GM18868 (cell line): ENCODE results near the gene NTRK3.
"Not testable (repeated sequence)": the region's sequence is repeated elsewhere in the genome, so short reads cannot be mapped to it uniquely, and the experiment has no call there.

Experiments
- ATAC-seq: cut with Tn5 transposase; IDR thresholded peaks from one replicate; pipeline ENCODE4 v1.9.1; 2021; ENCODE audit warnings: mild to moderate bottlenecking, moderate library complexity; ENCODE audit not compliant: unreplicated experiment

The NTRK3 gene

DNA sequence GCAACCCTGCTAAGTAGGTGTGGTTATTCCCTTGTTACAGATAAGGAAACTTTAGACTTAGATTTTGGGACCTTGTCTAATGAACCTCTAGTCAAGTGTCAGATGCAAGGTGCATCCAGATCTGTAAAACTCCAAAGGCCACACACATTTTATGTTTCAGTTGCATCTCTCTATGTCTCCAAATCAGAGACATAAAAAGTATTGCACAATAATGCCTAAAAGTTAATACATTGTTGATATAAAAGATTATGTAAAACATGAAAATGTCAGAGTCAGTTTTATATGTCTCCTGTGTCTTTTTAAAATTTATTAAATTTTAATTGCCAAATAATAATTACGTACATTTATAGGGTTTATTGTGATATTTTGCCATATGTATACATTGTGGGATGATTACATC lies 408.5 kb downstream of the NTRK3 start:
- no peak for ATAC-seq

- ATAC-seq = no peak
These were observed 409.8 kb downstream of the NTRK3 start for GRCh38 chr15:87846746-87847145.

DNA sequence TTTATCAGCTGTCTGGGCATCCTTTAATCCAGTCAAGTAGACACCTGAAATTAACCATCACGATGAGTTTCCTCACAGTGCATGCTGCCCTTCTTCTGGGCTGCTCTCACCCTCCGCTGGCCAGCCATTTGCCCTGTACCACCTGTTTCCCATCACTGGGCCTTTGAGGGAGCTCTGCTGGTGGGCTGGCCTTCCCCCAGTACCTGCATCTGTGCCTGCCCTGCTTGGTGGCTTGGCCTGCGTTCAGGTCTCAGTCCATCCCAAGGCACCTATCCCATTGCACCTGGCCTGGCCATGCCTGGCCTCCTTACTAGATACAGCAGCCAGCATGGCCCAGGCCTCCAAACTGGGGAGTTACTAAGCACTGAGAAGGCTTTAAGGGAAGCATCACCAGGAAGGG lies 413.2 kb downstream of the NTRK3 start:
- ATAC-seq = no peak

GRCh38 chr15:87841426-87841998 lies 415.0 kb downstream of the NTRK3 start:
- no peak for ATAC-seq

DNA sequence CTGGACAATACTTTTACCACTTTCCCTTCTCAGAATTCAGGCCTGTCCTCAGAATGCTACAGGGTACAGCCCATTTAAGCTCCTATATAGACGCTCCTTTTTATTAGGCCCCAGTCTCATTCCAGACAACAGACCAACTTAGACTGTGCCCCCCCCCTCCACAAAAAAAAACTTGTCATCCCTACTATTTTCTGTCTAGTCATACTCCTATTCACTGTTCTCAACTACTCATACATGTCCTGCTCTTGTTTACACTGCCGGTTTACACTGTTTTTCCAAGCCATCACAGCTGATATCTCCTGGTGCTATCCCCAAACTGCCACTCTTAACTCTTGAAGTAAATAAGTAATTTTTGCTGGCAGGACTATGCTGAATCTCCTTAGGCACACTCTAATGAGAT lies 420.7 kb downstream of the NTRK3 start:
- ATAC-seq = not testable (repeated sequence)

GRCh38 chr15:87833333-87833732 lies 423.2 kb downstream of the NTRK3 start:
- not testable (repeated sequence) for ATAC-seq

DNA sequence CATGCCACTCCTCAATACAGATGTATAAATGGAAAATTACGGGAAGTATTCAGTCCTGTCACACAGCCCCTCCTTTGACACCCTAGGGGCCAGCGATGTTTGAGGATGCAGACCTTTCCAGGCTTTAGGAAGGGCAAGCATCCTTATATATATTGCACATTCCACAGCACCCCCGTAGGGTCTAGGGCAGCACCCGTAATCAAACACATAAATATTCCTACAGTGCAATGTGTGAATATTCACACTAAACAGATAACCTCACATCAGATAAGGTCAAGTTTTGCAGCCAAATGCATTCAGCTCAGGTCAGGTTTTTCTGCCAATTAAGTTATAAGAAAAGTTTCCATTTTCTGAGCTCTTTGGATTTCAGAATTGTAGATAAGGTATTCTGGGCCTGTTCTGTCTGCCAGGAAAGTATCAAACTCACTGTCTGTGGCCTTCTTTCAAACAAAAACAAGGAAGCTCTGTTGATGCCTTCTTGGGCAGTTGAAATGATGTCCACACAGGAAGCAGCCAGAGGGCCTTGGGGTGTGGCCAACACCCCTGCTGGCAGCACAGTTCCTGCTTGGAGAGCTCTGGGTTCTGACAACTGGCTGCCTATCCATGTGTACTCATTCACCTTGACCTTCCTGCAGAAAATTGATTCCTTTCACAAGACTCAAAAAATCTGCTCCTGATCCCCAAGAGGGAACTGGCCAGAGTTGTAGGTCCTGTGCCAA lies 427.0 kb downstream of the NTRK3 start:
- no peak for ATAC-seq

GRCh38 chr15:87828608-87829007 lies 427.9 kb downstream of the NTRK3 start:
- no peak for ATAC-seq

GRCh38 chr15:87827131-87827530 lies 429.4 kb downstream of the NTRK3 start:
- no peak for ATAC-seq

DNA sequence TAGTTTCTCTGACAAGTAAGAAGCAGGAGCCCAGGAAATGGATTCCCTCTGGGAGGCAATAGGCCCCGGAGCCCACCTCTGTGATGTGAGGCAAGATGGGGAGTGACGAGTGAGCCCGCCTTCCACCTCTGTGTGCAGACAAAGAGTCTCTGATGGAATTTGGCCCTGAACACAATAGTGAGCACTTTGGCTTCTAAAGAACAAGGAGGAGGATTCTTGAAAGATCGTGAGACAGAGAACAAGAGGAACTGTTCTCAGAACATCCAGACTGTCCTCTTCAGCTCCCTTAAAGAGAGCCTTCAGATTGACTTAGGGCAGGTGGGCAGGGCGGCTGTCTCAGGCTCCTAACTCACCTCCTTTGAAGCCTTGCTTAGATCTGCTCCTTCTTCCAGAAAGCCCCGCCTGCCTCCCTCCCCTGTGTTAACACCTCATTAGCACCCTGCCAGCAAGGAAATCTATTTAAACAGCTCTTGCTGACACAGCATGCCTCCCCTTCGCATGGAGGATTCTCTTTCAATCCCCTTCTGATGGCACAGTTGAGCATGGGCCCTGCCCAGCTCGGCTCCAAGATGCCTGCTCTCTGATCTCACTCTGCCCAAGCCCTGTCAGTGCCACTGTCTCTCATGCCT lies 430.3 kb downstream of the NTRK3 start:
- no peak for ATAC-seq

- ATAC-seq = no peak
These were observed 437.8 kb downstream of the NTRK3 start for GRCh38 chr15:87818756-87819155.

GRCh38 chr15:87817553-87817952 lies 439.0 kb downstream of the NTRK3 start:
- ATAC-seq = no peak

DNA sequence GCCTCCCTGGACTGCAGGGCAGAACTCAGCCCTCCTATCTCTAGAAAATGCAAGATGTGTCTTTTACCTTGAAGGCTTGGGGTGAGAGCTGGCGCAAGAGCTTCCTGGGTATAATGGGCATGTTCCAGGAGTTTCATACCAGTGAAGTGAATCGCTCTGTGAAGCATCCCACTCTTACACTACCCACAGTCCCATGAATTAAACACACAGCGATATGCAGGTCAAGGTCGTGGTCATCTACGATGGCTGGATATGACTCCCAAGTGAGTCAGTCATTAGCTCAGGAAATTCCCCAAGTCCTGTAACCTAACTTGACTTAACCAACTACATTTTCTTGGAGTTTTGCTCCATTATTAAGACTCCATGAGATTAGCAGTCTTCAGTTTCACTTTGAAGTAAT lies 439.7 kb downstream of the NTRK3 start:
- ATAC-seq = no peak

DNA sequence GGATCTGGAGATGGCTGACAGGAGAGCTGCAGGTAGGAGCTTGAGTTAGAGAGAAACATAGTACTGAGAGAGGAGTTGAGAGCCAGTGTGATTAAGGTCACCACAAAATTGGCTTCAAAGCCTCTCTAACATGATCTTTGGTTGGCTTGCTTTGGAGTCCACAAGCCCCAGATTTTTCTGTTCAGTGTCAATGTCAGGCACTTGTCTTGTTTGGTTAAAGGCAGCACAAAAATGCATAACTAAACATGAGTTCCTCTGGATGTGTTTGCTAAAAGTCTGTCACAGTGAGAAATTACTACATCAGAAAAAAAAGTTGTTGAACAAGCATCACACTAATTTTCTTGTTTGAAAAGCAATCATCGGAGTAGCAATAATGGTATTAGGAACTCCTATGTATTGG lies 440.5 kb downstream of the NTRK3 start:
- ATAC-seq = no peak
